GM19351 (cell line): ENCODE measurements around the gene RNF183.
"Not testable (repeated sequence)": the region's sequence is repeated elsewhere in the genome, so short reads cannot be mapped to it uniquely, and the experiment has no call there.

Source experiments
- ATAC-seq: cut with Tn5 transposase; IDR thresholded peaks from one replicate; pipeline ENCODE4 v1.9.1; 2021; ENCODE audit warnings: mild to moderate bottlenecking, moderate library complexity; ENCODE audit not compliant: unreplicated experiment

RNF183 gene

GRCh38 chr9:113317777-113318176 is 14.6 kb upstream of the RNF183 start:
- no peak for ATAC-seq

- no peak for ATAC-seq
Measured at GRCh38 chr9:113316030-113316429, 12.9 kb upstream of the RNF183 start.

- ATAC-seq: no peak
Measured at GRCh38 chr9:113315231-113315630, 12.1 kb upstream of the RNF183 start.

GRCh38 chr9:113313261-113313660 is 10.1 kb upstream of the RNF183 start:
- ATAC-seq: no peak

GRCh38 chr9:113311961-113312360 is 8.8 kb upstream of the RNF183 start:
- ATAC-seq: no peak

GRCh38 chr9:113310538-113310937 is 7.4 kb upstream of the RNF183 start:
- no peak for ATAC-seq

- no peak for ATAC-seq
Measured at GRCh38 chr9:113309204-113309813, 6.1 kb upstream of the RNF183 start.

- ATAC-seq: no peak
Measured at GRCh38 chr9:113307396-113307975, 4.3 kb upstream of the RNF183 start.

GRCh38 chr9:113306566-113306965 is 3.4 kb upstream of the RNF183 start:
- no peak for ATAC-seq

GRCh38 chr9:113301548-113301947 is 1.6 kb downstream of the RNF183 start:
- ATAC-seq: no peak

GRCh38 chr9:113299800-113300292 is 3.3 kb downstream of the RNF183 start:
- ATAC-seq: no peak

GRCh38 chr9:113298924-113299770 is 4.0 kb downstream of the RNF183 start:
- ATAC-seq: no peak

GRCh38 chr9:113298311-113298710 is 4.9 kb downstream of the RNF183 start:
- ATAC-seq: no peak

GRCh38 chr9:113296796-113297558 is 6.2 kb downstream of the RNF183 start:
- no peak for ATAC-seq

GRCh38 chr9:113296247-113296646 is 6.9 kb downstream of the RNF183 start:
- not testable (repeated sequence) for ATAC-seq

GRCh38 chr9:113293285-113293878 is 9.8 kb downstream of the RNF183 start:
- ATAC-seq: no peak

- ATAC-seq: no peak
Measured at GRCh38 chr9:113290052-113290607, 13.0 kb downstream of the RNF183 start.

GRCh38 chr9:113289091-113289490 is 14.1 kb downstream of the RNF183 start:
- ATAC-seq: no peak

GRCh38 chr9:113281356-113281755 is 21.8 kb downstream of the RNF183 start:
- no peak for ATAC-seq

- ATAC-seq: no peak
Measured at GRCh38 chr9:113278840-113279239, 24.3 kb downstream of the RNF183 start.
